Heart left ventricle (tissue), 13 donors: ENCODE data around the gene NLRP5.

ENCODE experiments used
- POLR2A ChIP-seq, 2 donors: fragments of 450-650 bp; IDR thresholded peaks; one replicate each; pipeline ENCODE4 v1.6.1; 2017; ENCODE audit warnings: antibody characterized with exemption in 2 of 2, mild to moderate bottlenecking in 2 of 2, moderate library complexity in 2 of 2
- TF ChIP-seq, protein P1 (sequence below), 12 donors: fragments of 200-600 bp; sonication (generic) in 4 of 12; IDR thresholded peaks; one replicate each; pipeline versions ENCODE4 v1.5.0 to v1.8.0; 2018 to 2022; ENCODE audit warnings: antibody characterized with exemption in 12 of 12, mild to moderate bottlenecking in 5 of 12
- donor health status: ischemic (EF 13 %, LVEDD 7.1; RV severe dilation, severe dysfunction).
- donor health status: DM: no; HTN: yes; CAD: no.
- donor health status: DM: no; HTN: no; CAD: no.
- donor health status: ischemic (EF 25% LVEDD 6.9; RV normal size, moderate dysfunction).
- donor health status: ischemic (EF 25% LVEDD 5.7; RV mildly dilated, moderate dysfunction).
- donor health status: ischemic (EF 35%, LVEDD 5.7; RV mildly dilated, moderate dysfunction).
- donor health status: nonischemic (EF 11% LVEDD 7.7; RV severe dilation, severe dysfunction).
- donor health status: DM: yes; HTN: yes; CAD: no.
- donor health status: PGD.
- donor health status: ischemic (EF 29% LVEDD 5.4; RV normal size, mild dysfunction).
- donor health status: nonischemic (EF 23%, LVEDD 6.1; RV moderate dilation, normal function).

- TF ChIP-seq, protein P1, sequence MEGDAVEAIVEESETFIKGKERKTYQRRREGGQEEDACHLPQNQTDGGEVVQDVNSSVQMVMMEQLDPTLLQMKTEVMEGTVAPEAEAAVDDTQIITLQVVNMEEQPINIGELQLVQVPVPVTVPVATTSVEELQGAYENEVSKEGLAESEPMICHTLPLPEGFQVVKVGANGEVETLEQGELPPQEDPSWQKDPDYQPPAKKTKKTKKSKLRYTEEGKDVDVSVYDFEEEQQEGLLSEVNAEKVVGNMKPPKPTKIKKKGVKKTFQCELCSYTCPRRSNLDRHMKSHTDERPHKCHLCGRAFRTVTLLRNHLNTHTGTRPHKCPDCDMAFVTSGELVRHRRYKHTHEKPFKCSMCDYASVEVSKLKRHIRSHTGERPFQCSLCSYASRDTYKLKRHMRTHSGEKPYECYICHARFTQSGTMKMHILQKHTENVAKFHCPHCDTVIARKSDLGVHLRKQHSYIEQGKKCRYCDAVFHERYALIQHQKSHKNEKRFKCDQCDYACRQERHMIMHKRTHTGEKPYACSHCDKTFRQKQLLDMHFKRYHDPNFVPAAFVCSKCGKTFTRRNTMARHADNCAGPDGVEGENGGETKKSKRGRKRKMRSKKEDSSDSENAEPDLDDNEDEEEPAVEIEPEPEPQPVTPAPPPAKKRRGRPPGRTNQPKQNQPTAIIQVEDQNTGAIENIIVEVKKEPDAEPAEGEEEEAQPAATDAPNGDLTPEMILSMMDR (IDR thresholded peaks at IDR 0.05) = no peak
- no peak for TF ChIP-seq POLR2A (IDR thresholded peaks at IDR 0.05)
These were observed 107.9 kb downstream of the NLRP5 start for GRCh38 chr19:56094449-56094848.
